GM19463 (cell line): ENCODE results near the gene CHRFAM7A.
"Not testable (repeated sequence)": the region's sequence is repeated elsewhere in the genome, so short reads cannot be mapped to it uniquely, and the experiment has no call there.

Experiments
- ATAC-seq: cut with Tn5 transposase; IDR thresholded peaks from one replicate; pipeline ENCODE4 v1.9.1; 2021; ENCODE audit warnings: mild to moderate bottlenecking, moderate library complexity; ENCODE audit not compliant: unreplicated experiment

CHRFAM7A gene

GRCh38 chr15:30392766-30393663 is at the start of gene CHRFAM7A:
TSS of gene CHRFAM7A (minus strand) at chr15:30393540. CDS start at chr15:30383351, 10,189 bp downstream.
- ATAC-seq: not testable (repeated sequence)

- not testable (repeated sequence) for ATAC-seq
These were observed 45.0 kb upstream of the CHRFAM7A start for GRCh38 chr15:30438348-30438747.

DNA sequence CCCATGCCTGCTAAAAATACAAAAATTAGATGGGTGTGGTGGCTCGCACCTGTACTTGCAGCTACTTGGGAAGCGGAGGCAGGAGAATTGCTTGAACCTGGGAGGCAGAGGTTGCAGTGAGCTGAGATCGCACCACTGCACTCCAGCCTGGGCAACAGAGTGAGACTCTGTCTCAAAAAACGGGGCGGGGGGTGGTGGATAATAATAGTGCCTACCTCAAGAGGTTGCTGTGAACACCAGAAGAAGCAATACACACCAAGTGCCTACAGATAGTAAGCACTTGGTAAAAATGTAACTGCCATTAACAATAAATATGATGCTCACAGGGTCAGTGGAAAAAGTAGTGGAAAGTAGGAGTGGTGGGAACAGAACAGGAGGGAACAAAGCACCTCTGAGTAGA is 42.5 kb upstream of the CHRFAM7A start:
- ATAC-seq: not testable (repeated sequence)

DNA sequence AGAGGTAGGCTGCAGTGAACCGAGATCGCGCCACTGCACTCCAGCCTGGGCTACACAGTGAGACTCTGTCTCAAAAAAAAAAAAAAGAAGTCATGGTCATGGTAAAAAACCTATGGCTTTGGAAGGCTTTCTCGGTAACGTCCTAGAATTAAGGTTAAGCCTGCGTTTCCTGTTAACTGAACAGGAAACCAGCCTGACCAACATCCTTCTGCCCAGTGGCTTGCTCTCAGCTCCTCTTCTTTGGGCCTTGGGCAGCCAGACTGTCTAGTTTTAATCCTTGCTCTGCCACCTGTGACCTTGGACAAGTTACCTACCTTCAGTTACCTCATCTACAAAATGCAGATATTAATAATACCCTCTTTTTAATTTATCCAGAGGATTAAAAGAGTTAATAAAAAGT is 27.4 kb upstream of the CHRFAM7A start:
- ATAC-seq: not testable (repeated sequence)

DNA sequence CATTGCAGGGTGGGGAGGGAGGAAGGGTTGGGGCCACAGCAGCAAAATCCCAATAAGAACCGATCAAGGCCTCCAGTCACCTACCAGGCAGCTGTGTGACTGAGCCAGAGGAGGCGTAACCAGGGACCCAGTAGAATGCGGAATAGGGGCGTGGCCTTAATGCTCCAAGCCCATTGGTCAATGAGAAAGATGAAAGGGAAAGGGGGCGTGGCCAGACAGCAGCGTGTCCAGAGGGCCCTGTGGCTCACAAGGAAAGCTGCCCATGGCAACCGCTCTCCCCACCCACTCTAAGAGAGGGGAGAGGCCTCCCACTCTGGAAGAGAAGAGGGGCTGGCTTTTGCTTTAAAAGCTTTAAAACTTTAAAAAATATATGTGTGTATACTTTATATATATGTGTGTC is 20.8 kb upstream of the CHRFAM7A start, which contains the start of gene GOLGA8R:
TSS of gene GOLGA8R (minus strand) at position 101 of the 400 bp plus-strand sequence. CDS start at position 3, 98 bp downstream.
- not testable (repeated sequence) for ATAC-seq

DNA sequence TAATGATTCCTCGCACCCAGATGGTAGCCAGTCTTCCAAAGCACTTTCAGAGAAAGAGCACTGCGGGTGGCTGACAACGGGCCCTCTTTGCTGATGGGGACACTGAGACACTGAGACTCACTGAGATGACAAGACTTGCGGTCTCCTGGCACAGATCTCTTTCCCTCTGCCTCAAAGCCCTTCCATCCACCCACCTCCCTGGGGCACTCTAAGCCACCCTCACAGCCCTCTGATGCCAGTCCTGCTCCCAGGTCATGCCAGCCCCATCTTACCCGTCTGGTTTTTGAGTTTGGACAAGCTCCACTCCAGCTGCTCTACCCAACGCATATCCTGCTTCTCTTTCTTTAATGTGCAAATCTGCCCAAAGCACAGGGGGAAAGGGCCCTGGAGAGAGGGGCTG is 14.3 kb upstream of the CHRFAM7A start:
- not testable (repeated sequence) for ATAC-seq

DNA sequence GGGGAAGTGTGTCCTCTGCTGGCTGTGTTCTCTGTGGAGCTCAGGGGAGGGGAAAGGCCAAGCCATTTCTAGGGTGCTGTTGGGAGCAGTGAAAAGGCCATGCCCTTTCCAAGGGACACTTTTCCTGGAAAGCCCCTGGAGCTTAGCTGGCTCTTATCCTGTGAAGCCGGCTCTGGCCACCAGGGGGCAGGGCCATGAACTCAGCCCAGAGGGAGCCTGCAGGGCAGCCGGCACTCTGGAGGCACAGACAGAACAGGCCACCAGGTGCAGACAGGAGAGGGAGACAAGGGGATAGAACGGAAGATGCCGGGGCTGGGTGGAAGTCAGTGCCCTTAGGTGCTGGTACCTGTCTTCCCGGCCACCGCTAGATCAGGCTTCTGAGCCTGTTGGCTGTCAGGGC is 5.6 kb upstream of the CHRFAM7A start:
- ATAC-seq: not testable (repeated sequence)

DNA sequence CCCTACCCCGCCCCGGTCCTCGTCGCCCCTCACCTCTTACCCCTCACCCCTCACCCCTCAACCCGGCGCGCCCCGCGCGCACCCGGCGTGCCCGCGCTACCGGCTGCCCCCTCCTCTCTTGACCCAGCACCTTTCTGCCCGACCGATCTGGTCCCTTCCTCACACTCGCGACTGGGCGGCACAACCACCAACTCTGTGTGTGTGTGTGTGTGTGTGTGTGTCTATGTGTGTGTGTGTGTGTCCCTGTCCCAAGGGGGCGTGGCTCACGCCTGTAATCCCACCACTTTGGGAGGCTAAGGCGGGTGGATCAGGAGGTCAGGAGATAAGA is 288 bp upstream of the CHRFAM7A start:
- ATAC-seq: not testable (repeated sequence)

GRCh38 chr15:30386318-30386887 is 6.9 kb downstream of the CHRFAM7A start:
- not testable (repeated sequence) for ATAC-seq

GRCh38 chr15:30377082-30377413 is 16.3 kb downstream of the CHRFAM7A start:
- not testable (repeated sequence) for ATAC-seq

GRCh38 chr15:30376375-30377081 is 16.8 kb downstream of the CHRFAM7A start:
- not testable (repeated sequence) for ATAC-seq

GRCh38 chr15:30375872-30376271 is 17.5 kb downstream of the CHRFAM7A start:
- ATAC-seq: not testable (repeated sequence)

GRCh38 chr15:30374862-30375261 is 18.5 kb downstream of the CHRFAM7A start:
- not testable (repeated sequence) for ATAC-seq

GRCh38 chr15:30368271-30368670 is 25.1 kb downstream of the CHRFAM7A start:
- ATAC-seq: not testable (repeated sequence)

DNA sequence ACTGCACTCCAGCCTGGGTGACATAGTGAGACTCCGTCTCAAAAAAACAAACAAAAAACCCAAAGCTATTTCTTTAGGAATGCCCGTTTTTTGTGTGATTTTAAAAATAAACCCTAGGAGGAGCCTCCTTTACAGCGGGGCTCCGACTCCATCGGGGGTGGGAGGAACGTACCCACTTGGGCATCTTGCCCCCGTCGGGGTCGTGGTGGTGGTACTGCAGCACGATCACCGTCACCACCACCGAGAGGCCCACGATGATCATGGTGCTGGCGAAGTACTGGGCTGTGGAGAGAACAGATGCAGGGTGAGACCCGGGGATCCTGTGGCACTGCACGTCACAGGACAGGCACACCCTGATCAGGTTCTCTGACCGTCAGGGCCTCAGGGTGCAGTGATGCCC is 26.1 kb downstream of the CHRFAM7A start:
- not testable (repeated sequence) for ATAC-seq

GRCh38 chr15:30361404-30361803 is 31.9 kb downstream of the CHRFAM7A start:
- ATAC-seq: not testable (repeated sequence)

- ATAC-seq: not testable (repeated sequence)
These were observed 32.4 kb downstream of the CHRFAM7A start for GRCh38 chr15:30360990-30361389.

- not testable (repeated sequence) for ATAC-seq
These were observed 38.3 kb downstream of the CHRFAM7A start for GRCh38 chr15:30355043-30355442.

DNA sequence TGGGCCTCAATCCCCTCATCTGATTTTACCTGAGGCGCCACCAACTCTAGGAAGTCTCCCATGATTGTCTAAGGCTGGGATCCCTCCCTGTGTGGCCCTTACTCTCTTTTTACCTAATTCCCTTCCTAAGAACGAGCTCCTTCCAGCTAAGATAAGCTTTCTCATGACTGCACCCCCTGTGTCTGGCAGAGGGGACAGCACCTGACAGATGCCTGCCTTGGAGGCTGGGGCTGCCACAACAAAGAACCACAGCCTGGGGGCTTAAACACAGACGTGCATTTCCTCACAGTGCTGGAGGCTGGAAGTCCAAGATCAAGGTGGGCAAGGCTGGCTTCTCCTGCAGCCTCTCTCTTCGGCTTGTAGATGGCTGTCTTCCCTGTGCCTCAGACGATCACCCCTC is 43.5 kb downstream of the CHRFAM7A start:
- not testable (repeated sequence) for ATAC-seq

GRCh38 chr15:30336584-30336983 is 56.8 kb downstream of the CHRFAM7A start:
- ATAC-seq: not testable (repeated sequence)

DNA sequence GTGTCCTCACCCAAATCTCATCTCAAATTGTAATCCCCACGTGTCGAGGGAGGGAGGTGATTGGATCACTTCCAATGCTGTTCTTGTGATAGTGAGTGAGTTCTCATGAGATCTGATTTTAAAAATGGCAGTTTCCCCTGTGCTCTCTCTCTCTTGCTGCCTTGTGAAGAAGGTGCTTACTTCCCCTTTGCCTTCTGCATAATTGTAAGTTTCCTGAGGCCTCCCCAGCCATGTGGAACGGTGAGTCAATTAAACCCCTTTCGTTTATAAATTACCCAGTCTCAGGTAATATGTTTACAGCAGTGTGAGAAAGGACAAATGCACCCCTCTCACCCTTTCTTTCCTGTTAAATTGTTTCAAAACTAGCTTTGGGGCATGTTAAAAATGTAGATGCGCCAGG is 59.2 kb downstream of the CHRFAM7A start:
- ATAC-seq: peak; percentile 78
